Nucleus accumbens (tissue), 56 donors: Measurements from ENCODE around the gene MYADML2.
"Not testable (repeated sequence)": the region's sequence is repeated elsewhere in the genome, so short reads cannot be mapped to it uniquely, and the experiment has no call there.

ENCODE experiments used
- DNase-seq, 56 donors: peaks; one replicate each; lab custom pipeline; 2025; lab: John Stamatoyannopoulos, UW

Gene MYADML2

DNA sequence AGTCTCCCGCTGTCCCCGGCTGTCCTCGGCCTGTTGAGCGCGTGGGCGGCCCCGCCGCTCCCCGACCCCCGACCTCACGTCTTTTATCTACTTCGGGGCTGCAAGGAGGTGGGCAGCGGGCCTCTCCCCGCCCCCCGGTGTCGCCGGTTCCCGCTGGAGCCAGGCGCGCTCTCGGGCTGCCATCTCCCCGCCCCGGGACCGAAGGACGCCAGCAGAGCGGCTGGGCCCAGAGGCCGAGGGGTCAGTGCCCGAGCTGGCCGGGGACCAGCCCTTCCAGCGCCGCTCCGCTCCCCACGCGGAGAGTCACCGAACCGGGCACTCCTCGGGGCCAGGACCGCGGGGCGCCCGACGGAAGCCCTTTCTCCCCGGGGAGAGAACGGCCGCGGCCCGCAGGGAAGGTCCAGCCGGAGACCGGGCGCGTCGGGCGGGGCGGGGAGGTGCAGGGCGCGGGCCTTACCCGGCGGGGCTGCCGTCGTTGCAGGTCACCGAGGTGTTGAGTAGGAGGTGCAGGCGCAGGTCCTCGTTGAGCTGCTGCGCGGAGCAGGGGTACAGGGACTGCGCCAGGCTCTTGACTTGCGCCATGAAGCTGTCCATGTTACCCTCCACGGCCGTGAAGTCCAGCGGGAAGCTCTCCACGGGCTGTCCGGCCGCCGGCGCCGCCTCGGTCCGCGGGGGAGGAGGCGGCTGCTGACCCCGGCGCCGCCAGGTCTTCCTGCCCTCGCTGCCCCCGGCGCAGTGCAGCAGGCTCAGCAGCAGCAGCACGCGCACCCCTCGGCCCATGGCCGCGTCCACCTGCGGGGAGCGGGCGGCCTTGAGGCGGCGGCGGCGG is 13.3 kb upstream of the MYADML2 start:
- peak in 1 of 56 donors; percentile 60 for DNase-seq

DNA sequence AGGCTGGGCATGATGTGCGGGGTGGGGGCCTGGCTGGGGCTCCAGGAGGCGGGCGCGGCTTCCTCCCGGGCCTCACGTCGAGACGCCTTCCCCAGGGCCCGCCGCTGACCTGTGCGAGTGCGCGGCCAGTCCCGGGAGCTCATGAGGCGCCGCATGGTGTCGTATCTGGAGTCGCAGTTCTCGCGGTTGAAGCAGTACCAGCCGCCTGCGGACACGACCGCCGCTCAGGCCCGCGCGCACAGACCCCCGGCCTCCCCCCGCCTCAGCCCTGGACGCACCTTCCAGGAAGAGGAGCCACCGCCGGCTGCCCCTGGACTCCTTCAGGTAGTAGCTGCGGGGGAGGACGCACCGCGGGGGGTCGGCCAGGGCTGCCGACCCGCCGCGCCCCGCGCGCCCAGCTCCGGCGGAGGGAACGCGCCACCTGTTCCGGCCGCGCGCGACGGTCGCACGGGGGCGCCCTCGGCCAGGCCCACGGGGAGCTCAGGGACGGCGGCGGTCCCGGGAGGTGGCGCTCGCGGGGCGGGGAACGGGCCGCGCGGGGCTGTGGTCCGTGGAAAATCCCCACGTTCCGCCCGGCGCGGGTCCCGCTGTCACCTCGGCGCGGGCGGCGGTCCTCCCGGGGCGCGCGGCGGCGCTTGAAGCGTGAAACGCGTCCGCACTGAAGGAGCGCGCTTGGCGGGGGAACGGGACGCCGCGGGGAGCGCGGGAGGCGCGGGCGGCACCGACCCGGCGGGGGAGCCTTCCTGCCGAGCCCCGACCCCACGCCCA is 12.5 kb upstream of the MYADML2 start:
- DNase-seq, result peak in 34 of 56 donors; percentile 3 to 84 (median 34)

DNA sequence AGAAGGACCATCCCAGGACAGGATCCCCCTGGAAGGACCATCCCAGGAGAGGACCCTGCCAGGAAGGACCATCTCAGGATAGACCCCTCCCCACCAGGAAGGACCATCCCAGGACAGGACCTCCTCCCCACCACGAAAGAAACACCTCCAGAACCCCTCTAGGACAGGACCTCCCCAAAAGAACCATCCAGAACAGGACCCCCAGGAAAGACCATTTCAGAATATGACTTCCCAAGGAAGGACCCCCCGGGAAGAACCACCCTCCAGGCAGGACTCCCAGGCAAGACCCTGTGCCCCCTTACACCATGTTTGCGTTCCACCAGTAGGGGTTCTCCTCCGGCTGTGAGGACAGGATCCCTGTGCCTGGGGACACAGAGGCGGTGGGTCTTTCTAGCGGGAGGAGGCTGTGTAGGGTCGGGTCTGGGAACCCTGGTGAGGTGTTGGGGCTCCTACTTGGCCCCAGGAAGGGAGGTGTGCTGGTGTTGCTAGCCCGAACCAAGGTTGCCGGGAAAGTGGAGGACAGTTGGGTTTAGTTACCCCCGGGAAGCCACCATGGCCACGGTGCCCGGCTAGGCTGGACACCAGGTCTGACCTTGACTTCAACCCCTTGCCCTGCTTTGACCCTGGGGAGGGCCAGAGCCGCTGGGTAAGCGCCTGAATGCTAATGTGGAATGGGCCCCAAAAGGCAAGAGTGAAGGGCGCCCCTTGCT is 11.8 kb upstream of the MYADML2 start:
- DNase-seq, result no peak

DNA sequence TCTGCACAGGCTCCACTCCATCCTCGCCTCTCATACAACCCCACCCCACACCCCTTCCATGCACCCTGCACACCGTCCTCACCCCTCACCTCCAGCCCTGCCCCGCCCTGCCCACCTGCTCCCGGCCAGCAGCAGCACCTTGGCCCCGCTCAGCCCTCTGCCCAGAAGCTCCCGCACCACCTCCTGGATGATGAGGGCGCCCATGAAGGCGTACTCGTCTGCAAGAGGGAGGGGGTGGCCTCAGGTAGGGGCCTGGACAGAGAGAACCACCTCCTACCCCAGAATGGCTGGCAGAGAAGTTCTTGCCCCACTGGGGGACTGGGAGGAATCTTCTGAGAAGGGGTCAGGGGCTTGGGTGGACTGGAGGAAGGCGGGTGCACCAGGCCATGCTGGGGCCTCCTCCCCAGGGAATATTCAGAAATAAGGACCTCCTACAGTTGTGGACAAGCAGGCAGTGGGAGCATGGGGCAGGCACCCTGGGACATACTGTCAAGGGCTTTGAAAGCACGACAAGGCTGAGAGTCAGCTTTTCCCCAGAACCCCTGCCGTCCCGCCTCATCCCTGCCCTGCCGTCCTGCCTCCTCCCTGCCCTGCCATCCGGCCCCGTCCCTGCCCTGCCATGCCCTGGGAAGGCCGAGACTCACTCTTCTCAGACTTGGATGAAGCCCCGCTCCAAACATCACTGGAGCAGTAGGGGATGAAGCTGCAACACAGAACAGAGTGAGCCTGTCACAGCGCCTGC is 10.8 kb upstream of the MYADML2 start:
- DNase-seq, result no peak

DNA sequence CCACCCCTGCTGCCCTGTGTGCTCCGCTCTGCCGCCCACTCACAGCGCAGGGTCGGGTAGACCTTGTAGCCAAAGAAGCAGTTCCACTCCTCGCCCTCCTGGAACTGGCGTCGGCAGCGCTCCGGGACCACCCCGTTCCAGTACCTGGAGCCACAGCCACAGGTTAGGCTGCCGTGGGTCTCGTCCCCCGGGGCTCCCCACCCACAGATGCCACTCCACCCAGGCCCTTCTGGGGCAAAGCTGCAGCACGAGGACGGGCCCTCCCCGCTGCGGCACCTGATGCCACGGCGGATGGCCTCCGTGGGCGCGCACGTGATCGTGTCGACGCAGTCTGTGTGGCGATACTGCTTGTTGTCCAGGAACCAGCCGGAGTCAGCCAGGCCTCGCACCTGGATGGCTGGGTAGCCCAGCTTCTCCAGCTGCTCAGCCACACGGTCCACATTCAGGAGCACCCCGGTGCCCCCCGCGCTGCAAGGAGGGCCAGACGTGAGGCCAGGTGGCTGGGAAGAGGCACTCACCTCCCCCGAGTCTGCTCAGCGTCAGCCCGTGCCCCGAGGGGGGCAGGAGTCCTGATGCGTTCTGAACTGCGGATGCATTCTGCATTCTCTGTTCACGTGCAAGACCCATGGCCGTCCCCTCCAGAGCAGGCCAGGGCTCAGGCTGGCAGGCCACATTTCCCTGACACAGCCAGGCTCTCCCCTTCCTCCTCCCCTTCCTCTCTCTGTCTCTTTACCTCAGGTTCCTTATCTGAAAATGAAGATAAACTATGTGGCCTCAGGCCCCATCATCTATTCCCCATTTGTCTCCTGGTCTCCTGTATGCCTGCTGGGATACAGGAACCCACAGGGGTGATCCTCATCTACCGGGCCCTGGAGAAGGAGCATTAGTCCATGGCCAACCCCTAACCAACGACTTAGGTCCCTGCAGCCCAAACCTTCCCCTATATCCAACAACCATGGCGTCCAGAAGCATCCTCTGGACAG is 9.9 kb upstream of the MYADML2 start:
- no peak for DNase-seq

DNA sequence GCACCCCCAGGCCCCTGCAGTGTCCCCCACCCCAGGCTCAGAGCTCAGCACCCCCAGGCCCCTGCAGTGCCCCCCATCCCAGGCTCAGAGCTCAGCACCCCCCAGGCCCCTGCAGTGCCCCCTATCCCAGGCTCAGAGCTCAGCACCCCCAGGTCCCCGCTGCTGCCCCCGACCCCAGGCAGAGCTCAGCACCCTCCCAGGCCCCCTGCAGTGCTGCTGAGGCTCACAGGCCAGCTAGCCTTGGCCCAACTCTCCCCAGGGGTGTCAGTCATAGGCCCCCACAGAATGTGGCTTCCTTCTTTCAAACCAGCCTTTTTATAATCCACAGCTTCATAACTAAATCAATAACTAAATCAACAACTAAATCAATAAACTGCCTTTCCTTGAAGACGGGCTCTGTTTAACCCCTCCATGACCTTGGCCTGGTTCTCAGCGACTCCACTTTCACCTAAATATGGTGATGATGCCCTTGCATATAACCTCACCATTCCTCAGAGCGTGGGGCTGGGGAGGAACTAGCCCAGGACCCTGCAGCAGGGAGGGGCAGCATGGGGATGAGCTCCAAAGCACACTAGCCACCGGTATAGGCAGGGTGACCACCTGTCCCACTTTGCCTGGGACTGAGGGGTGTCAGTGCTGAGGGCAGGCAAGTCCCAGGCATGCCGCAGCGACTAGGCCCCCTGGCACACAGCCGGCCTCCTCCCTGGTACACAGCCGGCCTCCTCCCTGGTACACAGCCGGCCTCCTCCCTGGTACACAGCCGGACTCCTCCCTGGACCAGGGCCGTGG is 8.9 kb upstream of the MYADML2 start:
- no peak for DNase-seq

DNA sequence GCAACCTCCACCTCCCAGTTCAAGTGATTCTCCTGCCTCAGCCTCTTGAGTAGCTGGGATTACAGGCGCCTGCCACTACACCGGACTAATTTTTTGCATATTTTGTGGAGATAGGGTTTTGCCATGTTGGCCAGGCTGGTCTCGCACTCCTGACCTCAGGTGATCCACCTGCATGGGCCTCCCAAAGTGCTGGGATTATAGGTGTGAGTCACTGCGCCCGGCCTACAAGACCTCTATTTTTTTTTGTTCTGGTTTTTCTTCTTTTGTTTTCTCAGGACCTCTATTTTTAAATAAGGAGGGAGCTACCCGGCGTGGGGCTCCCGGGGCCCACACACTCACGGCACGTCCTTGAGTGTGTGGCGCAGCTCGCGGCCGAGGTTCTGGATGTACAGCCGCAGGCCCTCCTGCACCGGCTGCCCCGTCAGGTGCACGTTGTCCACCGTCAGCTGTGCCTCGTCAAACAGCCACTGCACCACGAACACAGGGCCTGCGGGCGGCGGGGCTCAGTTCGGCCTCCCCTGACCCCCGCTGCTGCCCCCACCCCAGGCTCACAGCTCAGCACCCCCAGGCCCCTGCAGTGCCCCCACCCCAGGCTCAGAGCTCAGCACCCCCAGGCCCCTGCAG is 8.1 kb upstream of the MYADML2 start:
- DNase-seq, result no peak

DNA sequence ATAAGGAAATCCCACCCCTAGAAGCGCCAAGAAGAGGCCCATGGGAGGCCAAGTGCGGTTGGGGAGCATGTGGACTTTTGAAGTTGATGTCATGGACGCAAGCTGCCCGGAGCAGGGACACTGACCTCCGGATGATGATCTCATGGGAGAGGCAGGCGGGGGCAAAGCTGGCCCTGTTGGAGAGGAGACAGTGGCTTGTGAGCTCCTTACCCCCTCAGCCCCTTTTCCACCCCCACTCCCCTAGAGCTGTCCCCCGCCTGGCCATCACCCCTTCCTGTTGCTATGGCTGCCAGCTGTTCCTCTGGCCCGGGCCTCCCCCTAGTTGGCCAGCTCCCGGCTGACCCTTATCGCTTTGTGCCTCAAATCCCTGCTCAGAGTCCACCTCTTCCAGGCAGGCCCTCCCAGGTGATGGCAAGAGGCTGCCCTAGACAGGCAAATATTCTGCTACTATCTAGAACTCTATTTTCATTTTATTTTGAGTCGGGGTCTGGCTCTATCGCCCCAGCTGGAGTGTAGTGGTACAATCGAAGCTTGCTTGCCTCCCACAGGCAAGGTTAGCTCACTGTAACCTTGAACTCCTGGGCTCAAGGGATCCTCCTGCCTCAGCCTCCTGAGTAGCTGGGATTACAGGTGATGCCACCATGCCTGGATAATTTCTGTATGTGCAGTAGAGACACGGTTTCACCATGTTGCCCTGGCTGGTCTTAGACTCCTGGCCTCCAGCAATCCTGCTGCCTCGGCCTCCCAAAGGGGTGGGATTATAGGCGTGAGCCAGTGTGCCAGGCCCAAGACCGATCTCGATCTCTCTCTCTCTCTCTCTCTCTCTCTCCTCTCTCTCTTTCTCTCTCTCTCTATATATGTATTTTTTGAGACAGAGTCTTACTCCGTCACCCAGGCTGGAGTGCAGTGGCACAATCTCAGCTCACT is 7.4 kb upstream of the MYADML2 start:
- DNase-seq, result no peak

DNA sequence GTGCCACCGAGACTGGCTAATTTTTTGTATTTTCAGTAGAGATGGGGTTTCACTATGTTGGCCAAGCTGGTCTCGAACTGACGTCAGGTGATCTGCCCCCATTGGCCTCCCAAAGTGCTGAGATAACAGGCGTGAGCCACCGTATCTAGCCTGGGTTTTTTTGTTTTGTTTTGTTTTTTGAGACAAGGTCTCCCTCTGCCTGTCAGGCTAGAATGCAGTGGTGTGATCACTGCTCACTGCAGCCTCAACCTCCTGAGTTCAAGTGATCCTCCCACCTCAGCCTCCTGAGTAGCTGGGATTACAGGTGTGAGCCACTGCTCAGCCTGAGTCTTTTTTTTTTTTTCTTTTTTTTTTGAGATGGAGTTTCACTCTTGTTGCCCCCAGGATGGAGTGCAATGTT is 6.4 kb upstream of the MYADML2 start:
- DNase-seq, result not testable (repeated sequence)

DNA sequence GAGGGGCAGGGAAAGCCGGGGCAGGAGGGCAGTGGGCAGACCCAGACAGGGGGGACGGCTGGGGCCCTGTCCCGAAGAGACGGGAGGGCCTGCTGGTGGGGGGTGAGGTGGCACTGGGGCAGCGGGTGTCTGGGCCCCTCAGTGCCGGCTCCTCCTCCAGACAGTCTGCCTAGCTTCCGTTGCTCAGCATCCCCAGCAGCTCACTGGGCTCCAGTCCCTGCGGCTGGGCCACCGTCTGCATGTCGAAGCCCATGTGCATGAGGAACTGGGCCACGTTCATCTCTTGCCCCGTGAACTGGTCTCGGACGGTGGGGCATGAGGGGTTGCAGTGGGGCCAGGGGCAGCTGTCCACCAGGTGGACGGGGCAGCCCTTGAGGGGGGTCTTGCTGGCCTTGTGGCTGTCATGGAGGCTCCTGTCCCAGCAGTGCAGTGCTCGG is 5.8 kb upstream of the MYADML2 start:
- DNase-seq, result no peak

DNA sequence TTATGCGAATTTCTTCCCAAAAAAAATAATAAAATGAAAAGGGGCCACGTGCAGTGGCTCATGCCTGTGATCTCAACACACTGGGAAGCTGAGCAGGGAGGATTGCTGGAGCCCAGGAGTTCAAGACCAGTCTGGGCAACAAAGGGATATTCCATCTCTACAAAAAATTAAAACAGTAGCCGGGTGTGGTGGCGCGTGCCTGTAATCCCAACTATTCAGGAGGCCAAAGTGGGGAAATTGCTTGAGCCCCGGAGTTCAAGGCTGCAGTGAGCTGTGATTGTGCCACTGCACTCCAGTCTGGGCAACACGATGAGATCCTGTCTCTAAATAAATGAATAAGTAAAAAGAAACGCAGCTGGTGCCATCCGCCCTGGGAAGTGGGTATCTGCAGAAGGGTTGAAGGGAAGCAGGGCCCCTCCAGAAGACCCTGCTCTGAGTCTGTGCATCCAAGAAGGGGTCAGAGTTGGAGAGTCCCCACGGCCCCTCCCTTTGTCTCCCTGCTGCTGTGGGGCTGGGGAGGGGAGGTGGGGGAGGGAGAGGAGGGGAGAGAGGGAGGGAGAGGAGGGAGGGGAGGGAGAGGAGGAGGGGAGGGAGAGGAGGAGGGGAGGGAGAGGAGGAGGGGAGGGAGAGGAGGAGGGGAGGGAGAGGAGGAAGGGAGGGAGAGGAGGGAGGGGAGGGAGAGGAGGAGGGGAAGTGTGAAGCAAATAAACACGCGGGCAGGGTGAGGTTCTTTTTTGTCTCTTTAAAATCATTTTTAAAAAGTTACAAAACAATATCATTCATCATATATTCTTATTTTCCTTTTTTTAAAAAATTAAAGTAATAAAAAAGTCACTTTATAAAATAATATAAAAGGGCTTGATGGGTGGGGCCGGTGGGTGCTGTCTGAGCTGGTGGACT is 5.0 kb upstream of the MYADML2 start:
- no peak for DNase-seq

DNA sequence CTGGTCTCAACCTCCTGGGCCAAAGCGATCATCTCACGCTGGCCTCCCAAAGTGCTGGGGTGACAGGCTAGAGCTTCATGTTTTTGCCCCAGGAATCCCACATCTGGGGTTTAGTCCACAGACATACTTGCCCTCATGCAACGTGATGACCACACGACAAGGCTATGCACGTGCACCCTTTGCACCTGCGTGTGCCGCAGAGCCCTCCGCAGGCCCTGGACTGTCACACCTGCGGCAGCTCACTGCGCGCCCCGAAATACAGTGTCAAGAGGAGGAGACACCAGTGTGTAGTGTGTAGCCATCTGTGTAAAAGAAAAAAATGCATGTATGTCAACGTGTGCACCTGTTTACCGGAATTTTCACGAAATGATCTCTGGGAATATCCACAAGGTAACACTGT is 3.5 kb upstream of the MYADML2 start:
- no peak for DNase-seq

DNA sequence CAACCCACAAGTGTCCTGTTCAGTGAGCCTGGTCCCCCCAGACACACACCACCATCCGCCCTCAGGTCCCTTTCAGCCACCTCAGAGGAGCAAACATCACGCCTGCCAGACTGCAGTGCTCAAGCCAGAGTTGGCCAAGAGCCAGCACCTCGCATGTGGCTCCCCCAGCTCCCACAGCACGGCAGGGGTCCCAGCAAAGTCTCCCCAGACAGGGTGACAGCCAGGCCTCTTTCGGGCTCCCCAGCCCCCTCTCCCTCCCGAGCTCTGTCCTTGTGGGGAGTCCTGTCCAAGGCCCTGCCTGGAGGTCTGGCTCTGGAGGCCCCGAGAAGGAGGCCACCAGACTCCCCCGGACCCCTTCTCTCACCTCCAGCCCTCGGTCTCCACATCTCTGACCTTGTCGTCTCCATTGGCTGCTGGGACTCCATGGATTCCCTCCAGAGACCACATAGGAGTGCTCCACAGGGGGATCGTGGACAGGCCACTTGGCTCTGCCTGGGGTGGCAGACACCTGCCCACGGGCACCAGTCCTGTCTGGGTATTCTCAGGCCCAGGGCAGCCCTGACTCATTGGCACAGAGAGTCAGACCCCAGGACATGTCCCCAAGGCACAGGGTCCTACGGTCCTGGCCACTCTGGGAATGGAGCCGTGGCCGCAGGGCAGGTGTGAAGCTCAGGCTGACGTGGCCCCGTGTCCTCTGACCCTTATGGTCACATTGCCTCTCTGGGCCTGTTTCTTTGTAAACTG is 1.8 kb upstream of the MYADML2 start:
- DNase-seq, result no peak

DNA sequence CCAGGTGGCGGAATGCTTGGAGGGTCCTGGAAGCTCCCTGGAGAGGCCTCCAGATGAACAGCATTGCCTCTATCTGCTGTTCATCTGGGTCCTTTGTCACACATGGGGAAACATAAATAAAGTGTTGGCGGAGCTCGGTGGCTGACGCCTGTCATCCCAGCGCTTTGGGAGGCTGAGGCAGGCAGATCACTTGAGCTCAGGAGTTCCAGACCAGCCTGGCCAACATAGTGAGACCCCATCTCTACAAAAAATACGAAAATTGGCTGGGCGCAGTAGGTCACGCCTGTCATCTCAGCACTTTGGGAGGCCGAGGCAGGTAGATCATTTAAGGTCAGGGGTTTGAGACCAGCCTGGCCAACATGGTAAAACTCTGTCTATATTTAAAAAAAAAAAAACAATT is 2.2 kb downstream of the MYADML2 start:
- no peak for DNase-seq

DNA sequence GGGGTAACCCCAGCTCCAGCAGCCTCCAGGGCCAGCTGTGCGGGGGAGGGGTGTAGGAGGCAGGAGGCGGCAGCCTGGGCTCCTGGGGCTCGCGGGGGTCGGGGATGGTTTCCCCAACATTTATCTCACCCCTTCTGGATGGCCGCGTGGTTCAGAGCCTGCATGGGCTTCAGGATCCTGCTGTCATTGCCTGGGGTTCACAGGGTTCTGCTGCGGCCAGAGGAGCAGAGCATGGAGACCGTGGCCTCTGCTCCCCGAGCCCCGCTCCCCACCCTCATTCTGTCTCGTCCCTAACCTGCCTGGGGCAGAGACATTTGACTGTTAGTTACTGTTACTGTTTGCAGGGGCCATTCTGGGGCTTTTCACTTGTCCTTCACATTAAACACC is 4.9 kb downstream of the MYADML2 start:
- no peak for DNase-seq
